SK-N-SH (cell line): ENCODE measurements around the gene TTC23L. TPM values are rescaled to one million over a fixed set of nuclear protein-coding genes. Genes with fewer than 3 reads are reported as not detected.

Source experiments
- CTCF ChIA-PET: fragments of 300-600, 350-600 bp; formaldehyde crosslinking; extraction: SDS; loops from one replicate; lab custom pipeline; 2021; lab: Yijun Ruan, JAX
- POLR2A ChIA-PET: fragments of 350-600 bp; sonication (Branson Sonifier 250); formaldehyde crosslinking; extraction: SDS; loops from one replicate; lab custom pipeline; 2020; ENCODE audit warnings: antibody characterized with exemption, inconsistent platforms; lab: Yijun Ruan, JAX
- DNase-seq: peaks from one replicate; pipeline ENCODE4 v3.0.0; 2012
- H2AFZ ChIP-seq: fragments of 200-600 bp; sonication (generic); 2 replicates; pipeline ENCODE4 v1.8.1; 2016; ENCODE audit warnings: antibody characterized with exemption, mild to moderate bottlenecking, low read depth
- H3F3A ChIP-seq: fragments of 200-600 bp; sonication (generic); replicated peaks from 2 replicates; pipeline ENCODE3; 2016; ENCODE audit warnings: antibody characterized with exemption, mild to moderate bottlenecking; ENCODE audit not compliant: insufficient read depth
- H3K27ac ChIP-seq, 2 experiments: fragments of 200-500 bp in 1 of 2; fragments of 200-600 bp in 1 of 2; sonication (Bioruptor generic) in 1 of 2; sonication (generic), shearing (Covaris generic) in 1 of 2; 2 replicates each; pipeline versions ENCODE4 v1.5.1 to v1.6.1; 2014 to 2016; ENCODE audit warnings: low read depth in 2 of 2, inconsistent platforms in 1 of 2, low read length in 1 of 2, mild to moderate bottlenecking in 1 of 2, mixed read lengths in 1 of 2
- H3K27me3 ChIP-seq: fragments of 200-600 bp; sonication (generic), shearing (Covaris generic); 2 replicates; pipeline ENCODE4 v1.6.1; 2016; ENCODE audit warnings: mixed run types; ENCODE audit not compliant: insufficient read depth
- H3K36me3 ChIP-seq, 2 experiments: fragments of 200-500 bp in 1 of 2; fragments of 200-600 bp in 1 of 2; sonication (Bioruptor generic) in 1 of 2; sonication (generic) in 1 of 2; replicated peaks in 1 of 2; 2 replicates each; pipeline versions ENCODE3 to v1.5.1; 2014 to 2016; ENCODE audit warnings: low read length in 1 of 2, mild to moderate bottlenecking in 1 of 2; ENCODE audit not compliant: insufficient read depth in 2 of 2, control insufficient read depth in 1 of 2
- H3K4me1 ChIP-seq, 2 experiments: fragments of 200-500 bp in 1 of 2; fragments of 200-600 bp in 1 of 2; sonication (Bioruptor generic) in 1 of 2; sonication (generic), shearing (Covaris generic) in 1 of 2; 2 replicates each; pipeline versions ENCODE4 v1.5.1 to v1.6.1; 2014 to 2016; ENCODE audit warnings: low read depth in 1 of 2, low read length in 1 of 2, mixed run types in 1 of 2; ENCODE audit not compliant: insufficient read depth in 2 of 2, control insufficient read depth in 1 of 2
- H3K4me2 ChIP-seq: fragments of 200-600 bp; sonication (generic), shearing (Covaris generic); 2 replicates; pipeline ENCODE4 v1.6.1; 2017; ENCODE audit warnings: mixed run types
- H3K4me3 ChIP-seq, 2 experiments: fragments of 200-500 bp in 1 of 2; fragments of 200-600 bp in 1 of 2; sonication (Bioruptor generic) in 1 of 2; sonication (generic), shearing (Covaris generic) in 1 of 2; 2 replicates each; pipeline versions ENCODE4 v1.5.1 to v1.8.1; 2014 to 2016; ENCODE audit warnings: low read depth in 2 of 2, inconsistent platforms in 1 of 2, low read length in 1 of 2, mild to moderate bottlenecking in 1 of 2, mixed read lengths in 1 of 2, moderate library complexity in 1 of 2
- H3K79me2 ChIP-seq: fragments of 200-600 bp; sonication (generic); 2 replicates; pipeline ENCODE4 v1.8.1; 2017; ENCODE audit warnings: mild to moderate bottlenecking; ENCODE audit not compliant: insufficient read depth
- H3K9ac ChIP-seq: fragments of 200-600 bp; sonication (generic); 2 replicates; pipeline ENCODE4 v1.6.1; 2017; ENCODE audit warnings: mixed run types
- H3K9me2 ChIP-seq: fragments of 200-600 bp; sonication (generic); 2 replicates; pipeline ENCODE4 v1.6.1; 2017; ENCODE audit warnings: mixed run types
- H3K9me3 ChIP-seq: fragments of 200-600 bp; sonication (generic); 2 replicates; pipeline ENCODE4 v1.6.1; 2017; ENCODE audit warnings: mixed run types, mild to moderate bottlenecking, moderate library complexity
- H4K20me1 ChIP-seq: fragments of 200-600 bp; sonication (generic); 2 replicates; pipeline ENCODE4 v1.6.1; 2017; ENCODE audit warnings: mild to moderate bottlenecking, mixed run types; ENCODE audit not compliant: insufficient read depth
- FOSL2 ChIP-seq: IDR thresholded peaks from 2 replicates; pipeline ENCODE4 v1.4.0; 2012; ENCODE audit warnings: low read depth, mild to moderate bottlenecking, moderate library complexity, borderline replicate concordance
- MXI1 ChIP-seq: IDR thresholded peaks from 2 replicates; pipeline ENCODE4 v1.6.1; 2012; ENCODE audit warnings: mild to moderate bottlenecking, low read depth, low read length, improper control_type of control experiment
- POLR2AphosphoS5 ChIP-seq: IDR thresholded peaks from 2 replicates; pipeline ENCODE4 v1.6.1; 2012; ENCODE audit warnings: low read depth, low read length
- RCOR1 ChIP-seq: fragments of 150-350 bp; IDR thresholded peaks from 2 replicates; pipeline ENCODE4 v1.6.1; 2017; ENCODE audit warnings: antibody characterized with exemption, low read length
- RXRA ChIP-seq: IDR thresholded peaks from 2 replicates; pipeline ENCODE4 v1.4.0; 2012; ENCODE audit warnings: low read depth, mild to moderate bottlenecking, borderline replicate concordance
- TAF1 ChIP-seq: IDR thresholded peaks from 2 replicates; pipeline ENCODE4 v1.6.1; 2012; ENCODE audit warnings: low read depth, mild to moderate bottlenecking, low read length, moderate library complexity, borderline replicate concordance
- WGBS: methylation state at CpG from one replicate; pipeline ENCODE4 v1.1.6; 2017; ENCODE audit warnings: low lambda C conversion rate; 5-methylcytosine and 5-hydroxymethylcytosine counted together
- polyA plus RNA-seq, 3 experiments: library from polyadenylated mRNA; depleted of rRNA; stranded (reverse); fragments of >200 nt; gene quantifications; 2 replicates each; pipeline ENCODE4 v1.2.3, GENCODE V29; 2012
- TF ChIP-seq, protein P1 (sequence below): fragments of 200-600 bp; sonication (generic); IDR thresholded peaks from 2 replicates; pipeline ENCODE4 v1.6.1; 2017; ENCODE audit warnings: antibody characterized with exemption, mild to moderate bottlenecking, moderate library complexity
- TF ChIP-seq, protein P2 (sequence below): IDR thresholded peaks from 2 replicates; pipeline ENCODE4 v1.4.0; 2012; ENCODE audit warnings: low read depth, borderline replicate concordance

Gene TTC23L
- polyA plus RNA-seq, 1 of the 3 experiments (the other 2 are of a cell fraction): 0.49 TPM

GRCh38 chr5:34854459-34855174, 15.7 kb downstream of the TTC23L start:
- Histone ChIP-seq H3K9me2 (no peaks in the 10 kb centered on the region), H3F3A (peaks cover 3% of the 10 kb centered on the region), H3K4me2 (no peak overlapping the region), H3K27me3 (no peaks in the 10 kb centered on the region), H3K79me2 (no peaks in the 10 kb centered on the region), H3K9me3 (no peaks in the 10 kb centered on the region), H4K20me1 (no peaks in the 10 kb centered on the region), H3K4me3 (no peak overlapping the region), H3K9ac (no peak overlapping the region), H3K27ac (no peak overlapping the region), H3K36me3 (no peaks in the 10 kb centered on the region), H2AFZ (no peak overlapping the region), H3K4me1 (peaks cover 0 to 4% of the 10 kb centered on the region in 2 experiments; a peak in 1 of 4 replicates)
- ChIA-PET CTCF (no interaction called here), POLR2A (no interaction called here)
- DNase-seq: no peak
- WGBS: 45% methylated on average over 4 of the region's 4 CpGs
- TF ChIP-seq, protein P1, sequence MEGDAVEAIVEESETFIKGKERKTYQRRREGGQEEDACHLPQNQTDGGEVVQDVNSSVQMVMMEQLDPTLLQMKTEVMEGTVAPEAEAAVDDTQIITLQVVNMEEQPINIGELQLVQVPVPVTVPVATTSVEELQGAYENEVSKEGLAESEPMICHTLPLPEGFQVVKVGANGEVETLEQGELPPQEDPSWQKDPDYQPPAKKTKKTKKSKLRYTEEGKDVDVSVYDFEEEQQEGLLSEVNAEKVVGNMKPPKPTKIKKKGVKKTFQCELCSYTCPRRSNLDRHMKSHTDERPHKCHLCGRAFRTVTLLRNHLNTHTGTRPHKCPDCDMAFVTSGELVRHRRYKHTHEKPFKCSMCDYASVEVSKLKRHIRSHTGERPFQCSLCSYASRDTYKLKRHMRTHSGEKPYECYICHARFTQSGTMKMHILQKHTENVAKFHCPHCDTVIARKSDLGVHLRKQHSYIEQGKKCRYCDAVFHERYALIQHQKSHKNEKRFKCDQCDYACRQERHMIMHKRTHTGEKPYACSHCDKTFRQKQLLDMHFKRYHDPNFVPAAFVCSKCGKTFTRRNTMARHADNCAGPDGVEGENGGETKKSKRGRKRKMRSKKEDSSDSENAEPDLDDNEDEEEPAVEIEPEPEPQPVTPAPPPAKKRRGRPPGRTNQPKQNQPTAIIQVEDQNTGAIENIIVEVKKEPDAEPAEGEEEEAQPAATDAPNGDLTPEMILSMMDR: no peak

DNA sequence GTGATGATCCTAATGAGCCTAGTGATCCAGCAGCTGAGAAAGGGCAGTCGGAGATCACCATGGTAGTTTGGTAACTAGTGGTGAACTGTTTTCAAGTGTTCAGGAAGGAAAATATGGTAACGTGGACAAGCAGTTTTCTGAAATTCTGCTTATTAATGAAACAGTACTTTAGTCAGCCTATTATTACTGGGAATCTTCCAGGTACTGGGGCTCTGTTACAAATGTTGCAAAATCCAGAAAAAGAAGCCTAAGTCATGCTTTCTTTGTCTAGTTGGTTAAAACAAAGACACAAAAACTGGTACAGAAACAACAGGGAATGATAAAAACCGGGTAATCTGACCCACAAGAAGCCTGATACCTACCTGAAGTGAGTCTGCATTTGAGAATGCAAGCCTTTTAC, 18.2 kb downstream of the TTC23L start:
- Histone ChIP-seq H3K4me2 (no peak overlapping the region), H3K9me3 (no peaks in the 10 kb centered on the region), H3K36me3 (no peaks in the 10 kb centered on the region), H2AFZ (no peak overlapping the region), H3K4me1 (peaks cover 0 to 4% of the 10 kb centered on the region in 2 experiments; a peak in 1 of 4 replicates), H3K9ac (no peak overlapping the region), H3K4me3 (no peak overlapping the region), H3K27ac (no peak overlapping the region), H3K79me2 (no peaks in the 10 kb centered on the region), H4K20me1 (no peaks in the 10 kb centered on the region), H3K27me3 (no peaks in the 10 kb centered on the region), H3K9me2 (no peaks in the 10 kb centered on the region), H3F3A (peaks cover 3% of the 10 kb centered on the region)
- POLR2A ChIA-PET: no interaction called here
- 67% methylated on average over 3 of the region's 3 CpGs for WGBS
- DNase-seq: no peak
- CTCF ChIA-PET: no interaction called here
- TF ChIP-seq RXRA (no peak), RCOR1 (no peak), MXI1 (no peak), FOSL2 (no peak), TAF1 (no peak), POLR2AphosphoS5 (no peak)
- TF ChIP-seq, protein P2, sequence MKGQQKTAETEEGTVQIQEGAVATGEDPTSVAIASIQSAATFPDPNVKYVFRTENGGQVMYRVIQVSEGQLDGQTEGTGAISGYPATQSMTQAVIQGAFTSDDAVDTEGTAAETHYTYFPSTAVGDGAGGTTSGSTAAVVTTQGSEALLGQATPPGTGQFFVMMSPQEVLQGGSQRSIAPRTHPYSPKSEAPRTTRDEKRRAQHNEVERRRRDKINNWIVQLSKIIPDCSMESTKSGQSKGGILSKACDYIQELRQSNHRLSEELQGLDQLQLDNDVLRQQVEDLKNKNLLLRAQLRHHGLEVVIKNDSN: no peak
- TF ChIP-seq, protein P1: no peak
